ENCODE data around the gene TRIM9. TPM values are rescaled to one million over a fixed set of nuclear protein-coding genes. Genes with fewer than 3 reads are reported as not detected.

The TRIM9 gene
- total RNA-seq, 1 donor from 2014 or later, result 1.7 TPM

- Mint-ChIP-seq H3K4me3 (ENCODE audit: low read depth) (no peak overlapping the region), H3K36me3 (ENCODE audit: insufficient read depth) (no peaks in the 10 kb centered on the region), H3K9me3 (ENCODE audit: low read depth) (no peaks in the 10 kb centered on the region), H3K27me3 (peaks cover 7% of the 10 kb centered on the region), H3K27ac (no peak overlapping the region), H3K4me1 (ENCODE audit: low read depth) (peaks cover 35% of the 10 kb centered on the region)
- TF ChIP-seq, protein P1, sequence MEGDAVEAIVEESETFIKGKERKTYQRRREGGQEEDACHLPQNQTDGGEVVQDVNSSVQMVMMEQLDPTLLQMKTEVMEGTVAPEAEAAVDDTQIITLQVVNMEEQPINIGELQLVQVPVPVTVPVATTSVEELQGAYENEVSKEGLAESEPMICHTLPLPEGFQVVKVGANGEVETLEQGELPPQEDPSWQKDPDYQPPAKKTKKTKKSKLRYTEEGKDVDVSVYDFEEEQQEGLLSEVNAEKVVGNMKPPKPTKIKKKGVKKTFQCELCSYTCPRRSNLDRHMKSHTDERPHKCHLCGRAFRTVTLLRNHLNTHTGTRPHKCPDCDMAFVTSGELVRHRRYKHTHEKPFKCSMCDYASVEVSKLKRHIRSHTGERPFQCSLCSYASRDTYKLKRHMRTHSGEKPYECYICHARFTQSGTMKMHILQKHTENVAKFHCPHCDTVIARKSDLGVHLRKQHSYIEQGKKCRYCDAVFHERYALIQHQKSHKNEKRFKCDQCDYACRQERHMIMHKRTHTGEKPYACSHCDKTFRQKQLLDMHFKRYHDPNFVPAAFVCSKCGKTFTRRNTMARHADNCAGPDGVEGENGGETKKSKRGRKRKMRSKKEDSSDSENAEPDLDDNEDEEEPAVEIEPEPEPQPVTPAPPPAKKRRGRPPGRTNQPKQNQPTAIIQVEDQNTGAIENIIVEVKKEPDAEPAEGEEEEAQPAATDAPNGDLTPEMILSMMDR (IDR thresholded peaks at IDR 0.05; ENCODE audit: unreplicated experiment), result no peak
- DNase-seq (ENCODE audit: low spot score, unreplicated experiment), result no peak
These were observed 24.1 kb upstream of the TRIM9 start for GRCh38 chr14:51118993-51119392.

GRCh38 chr14:51117593-51117992 lies 22.7 kb upstream of the TRIM9 start:
- Mint-ChIP-seq H3K27me3 (peaks cover 9% of the 10 kb centered on the region), H3K4me3 (ENCODE audit: low read depth) (no peak overlapping the region), H3K4me1 (ENCODE audit: low read depth) (peaks cover 30% of the 10 kb centered on the region), H3K27ac (no peak overlapping the region), H3K9me3 (ENCODE audit: low read depth) (no peaks in the 10 kb centered on the region), H3K36me3 (ENCODE audit: insufficient read depth) (no peaks in the 10 kb centered on the region)
- DNase-seq (ENCODE audit: low spot score, unreplicated experiment), result no peak
- TF ChIP-seq, protein P1 (IDR thresholded peaks at IDR 0.05; ENCODE audit: unreplicated experiment), result no peak

DNA sequence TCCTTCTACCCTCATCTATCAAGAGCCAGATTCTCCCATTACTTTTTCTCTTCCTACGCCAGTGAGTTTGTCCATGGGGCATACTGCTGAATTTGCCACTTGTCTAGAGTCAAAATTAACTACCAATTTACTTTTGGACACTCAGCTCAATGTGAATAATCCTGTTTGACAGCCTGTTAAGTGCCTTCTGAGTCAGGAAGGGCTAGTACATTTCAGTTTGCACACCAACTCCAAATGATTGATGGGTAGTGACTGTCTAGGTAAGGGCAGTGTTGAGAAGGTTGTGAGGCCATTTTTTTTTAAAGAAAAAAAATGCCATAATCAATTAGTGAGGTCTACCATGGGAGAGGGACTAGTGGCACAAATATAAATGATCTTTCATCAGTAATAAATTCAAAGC lies 21.8 kb upstream of the TRIM9 start:
- peaks cover 22% of the 10 kb centered on the region for H3K4me1 Mint-ChIP-seq (ENCODE audit: low read depth)
- DNase-seq (ENCODE audit: low spot score, unreplicated experiment), result no peak
- TF ChIP-seq, protein P1 (IDR thresholded peaks at IDR 0.05; ENCODE audit: unreplicated experiment), result no peak
- no peaks in the 10 kb centered on the region for H3K36me3 Mint-ChIP-seq (ENCODE audit: insufficient read depth)
- H3K27me3 Mint-ChIP-seq, result peaks cover 10% of the 10 kb centered on the region
- no peaks in the 10 kb centered on the region for H3K9me3 Mint-ChIP-seq (ENCODE audit: low read depth)
- H3K4me3 Mint-ChIP-seq (ENCODE audit: low read depth), result no peak overlapping the region
- H3K27ac Mint-ChIP-seq, result no peak overlapping the region

GRCh38 chr14:51109651-51110050 lies 14.7 kb upstream of the TRIM9 start:
- H3K27me3 Mint-ChIP-seq, result peaks cover 13% of the 10 kb centered on the region
- H3K4me3 Mint-ChIP-seq (ENCODE audit: low read depth), result no peak overlapping the region
- no peaks in the 10 kb centered on the region for H3K4me1 Mint-ChIP-seq (ENCODE audit: low read depth)
- TF ChIP-seq, protein P1 (IDR thresholded peaks at IDR 0.05; ENCODE audit: unreplicated experiment), result no peak
- H3K36me3 Mint-ChIP-seq (ENCODE audit: insufficient read depth), result no peaks in the 10 kb centered on the region
- no peak for DNase-seq (ENCODE audit: low spot score, unreplicated experiment)
- H3K9me3 Mint-ChIP-seq (ENCODE audit: low read depth), result no peaks in the 10 kb centered on the region
- no peak overlapping the region for H3K27ac Mint-ChIP-seq

DNA sequence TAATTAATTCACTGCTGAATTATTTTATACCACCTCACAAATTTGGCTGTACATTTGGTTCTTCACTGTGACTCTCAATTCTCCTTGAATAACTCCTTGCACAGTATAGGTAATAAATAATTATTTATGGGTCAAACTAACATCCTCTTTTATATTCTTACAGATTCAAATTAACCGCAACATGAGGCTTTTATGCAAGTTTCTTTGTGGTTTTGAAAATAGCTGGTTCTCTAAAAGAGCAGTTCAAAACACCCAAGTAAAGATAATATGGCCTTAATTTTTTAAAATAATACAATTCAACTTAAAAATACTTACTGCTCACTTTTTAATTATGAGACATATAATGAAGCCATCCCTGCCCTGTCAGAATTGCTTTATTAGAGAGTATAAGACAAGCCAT lies 12.9 kb upstream of the TRIM9 start:
- H3K4me1 Mint-ChIP-seq (ENCODE audit: low read depth), result no peaks in the 10 kb centered on the region
- TF ChIP-seq, protein P1 (IDR thresholded peaks at IDR 0.05; ENCODE audit: unreplicated experiment), result no peak
- no peaks in the 10 kb centered on the region for H3K36me3 Mint-ChIP-seq (ENCODE audit: insufficient read depth)
- no peak overlapping the region for H3K4me3 Mint-ChIP-seq (ENCODE audit: low read depth)
- H3K27me3 Mint-ChIP-seq, result peaks cover 22% of the 10 kb centered on the region
- no peak for DNase-seq (ENCODE audit: low spot score, unreplicated experiment)
- H3K9me3 Mint-ChIP-seq (ENCODE audit: low read depth), result no peaks in the 10 kb centered on the region
- H3K27ac Mint-ChIP-seq, result no peak overlapping the region

Data from progenitor cell of endocrine pancreas (in vitro differentiated cells).